ENCODE measurements around the gene RAPGEFL1. TPM values are rescaled to one million over a fixed set of nuclear protein-coding genes. Genes with fewer than 3 reads are reported as not detected.

RAPGEFL1 gene
- total RNA-seq, 1 experiment from 2014 or later: 23.6 TPM

DNA sequence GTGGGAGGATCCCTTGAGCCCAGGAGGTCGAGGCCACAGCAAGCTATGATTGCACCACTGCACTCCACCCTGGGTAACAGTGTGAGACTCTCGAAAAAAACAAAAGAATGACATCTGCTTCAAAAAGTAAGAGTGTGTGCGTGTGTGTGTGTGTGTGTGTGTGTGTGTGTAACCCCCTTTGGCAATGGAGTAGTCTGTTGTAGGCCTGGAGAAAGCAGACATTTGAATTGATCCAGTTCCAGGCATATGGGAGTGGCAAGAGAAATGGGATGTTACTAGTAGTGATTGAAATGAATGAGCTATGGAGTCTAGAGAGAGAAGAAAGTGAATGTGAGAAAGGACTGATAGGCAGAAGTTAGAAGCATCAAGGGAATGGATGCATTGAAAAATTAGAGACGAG lies 27.0 kb upstream of the RAPGEFL1 start:
- Mint-ChIP-seq H3K4me3 (no peak overlapping the region), H3K4me1 (peaks cover 0 to 2% of the 10 kb centered on the region in 2 experiments; a peak in 1 of 4 replicates), H3K9me3 (no peaks in the 10 kb centered on the region; a peak in 1 of 5 replicates), H3K27me3 (ENCODE audit: low read depth) (no peaks in the 10 kb centered on the region), H3K27ac (peak overlapping the region in 1 of 3 experiments; percentile 9; a peak in 4 of 7 replicates), H3K36me3 (ENCODE audit: insufficient read depth in 1 of 3, low read depth in 3 of 3) (peaks cover 52 to 83% (median 80%) of the 10 kb centered on the region in 3 experiments)
- H2BK15ac ChIP-seq (ENCODE audit: low read depth, low read length): no peak overlapping the region
- WGBS (ENCODE audit: extremely low coverage, insufficient read length, low lambda C conversion rate): no CpG with 5 or more reads among the region's 4 CpGs
- H4K5ac ChIP-seq (ENCODE audit: insufficient read length, low read depth, low read length): no peak overlapping the region
- H3K56ac ChIP-seq (ENCODE audit: insufficient read length, low read depth, low read length): no peak overlapping the region
- H3K9me3 ChIP-seq (ENCODE audit: control insufficient read depth, low read depth, low read length): no peaks in the 10 kb centered on the region
- H3K9ac ChIP-seq (ENCODE audit: extremely low read depth, insufficient read length, low read length): no peak overlapping the region
- H2AFZ ChIP-seq (ENCODE audit: low read length): no peak overlapping the region
- H3T11ph ChIP-seq (ENCODE audit: low read length): no peak overlapping the region
- H3K79me2 ChIP-seq (ENCODE audit: insufficient read depth, low read length): peaks cover 4% of the 10 kb centered on the region; the same call in 1 of the 2 replicates
- no peaks in the 10 kb centered on the region for H4K20me1 ChIP-seq (ENCODE audit: control insufficient read depth, insufficient read depth, insufficient read length)
- DNase-seq: no peak
- no peak overlapping the region for H3K4me2 ChIP-seq (ENCODE audit: insufficient read depth, insufficient read length, low read length)
- H3K14ac ChIP-seq (ENCODE audit: insufficient read depth, low read length): no peak overlapping the region
- TF ChIP-seq, protein P1, sequence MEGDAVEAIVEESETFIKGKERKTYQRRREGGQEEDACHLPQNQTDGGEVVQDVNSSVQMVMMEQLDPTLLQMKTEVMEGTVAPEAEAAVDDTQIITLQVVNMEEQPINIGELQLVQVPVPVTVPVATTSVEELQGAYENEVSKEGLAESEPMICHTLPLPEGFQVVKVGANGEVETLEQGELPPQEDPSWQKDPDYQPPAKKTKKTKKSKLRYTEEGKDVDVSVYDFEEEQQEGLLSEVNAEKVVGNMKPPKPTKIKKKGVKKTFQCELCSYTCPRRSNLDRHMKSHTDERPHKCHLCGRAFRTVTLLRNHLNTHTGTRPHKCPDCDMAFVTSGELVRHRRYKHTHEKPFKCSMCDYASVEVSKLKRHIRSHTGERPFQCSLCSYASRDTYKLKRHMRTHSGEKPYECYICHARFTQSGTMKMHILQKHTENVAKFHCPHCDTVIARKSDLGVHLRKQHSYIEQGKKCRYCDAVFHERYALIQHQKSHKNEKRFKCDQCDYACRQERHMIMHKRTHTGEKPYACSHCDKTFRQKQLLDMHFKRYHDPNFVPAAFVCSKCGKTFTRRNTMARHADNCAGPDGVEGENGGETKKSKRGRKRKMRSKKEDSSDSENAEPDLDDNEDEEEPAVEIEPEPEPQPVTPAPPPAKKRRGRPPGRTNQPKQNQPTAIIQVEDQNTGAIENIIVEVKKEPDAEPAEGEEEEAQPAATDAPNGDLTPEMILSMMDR (conservative IDR thresholded peaks at IDR 0.05): no peak
- no peaks in the 10 kb centered on the region for H3K4me1 ChIP-seq (ENCODE audit: insufficient read depth, low read length)
- no peak overlapping the region for H3K18ac ChIP-seq (ENCODE audit: insufficient read length, low read depth, low read length)
- no peak overlapping the region for H4K8ac ChIP-seq (replicated peaks; ENCODE audit: insufficient read length, low read depth, low read length)
- no peaks in the 10 kb centered on the region for H3K79me1 ChIP-seq (ENCODE audit: insufficient read depth, low read depth, low read length, poor library complexity, severe bottlenecking)
- H2BK12ac ChIP-seq (ENCODE audit: insufficient read length, low read depth, low read length): no peak overlapping the region
- no peak overlapping the region for H2BK20ac ChIP-seq (ENCODE audit: low read depth, low read length, poor library complexity, severe bottlenecking)
- H2AK5ac ChIP-seq (ENCODE audit: insufficient read length, low read length): no peak overlapping the region
- H2BK5ac ChIP-seq (ENCODE audit: insufficient read length, low read length): no peak overlapping the region
- H3K23me2 ChIP-seq (ENCODE audit: insufficient read length, low read depth, low read length, poor library complexity, severe bottlenecking): no peaks in the 10 kb centered on the region
- no peak overlapping the region for H3K23ac ChIP-seq (ENCODE audit: insufficient read length, low read depth, low read length)
- H3K4ac ChIP-seq (ENCODE audit: low read depth, low read length): no peak overlapping the region
- H3K27ac ChIP-seq (ENCODE audit: insufficient read length, low read depth, low read length): no peak overlapping the region
- no peaks in the 10 kb centered on the region for H3K27me3 ChIP-seq (ENCODE audit: insufficient read depth, low read length)
- H4K91ac ChIP-seq (ENCODE audit: insufficient read length, low read depth, low read length): no peak overlapping the region
- H2BK120ac ChIP-seq (ENCODE audit: low read depth, low read length, poor library complexity, severe bottlenecking): no peak overlapping the region

Data from H9 (cell line).